PFSK-1 (cell line): ENCODE measurements around the gene AFDN.

ENCODE experiments used
- FOXP2 ChIP-seq: optimal IDR thresholded peaks from 2 replicates; pipeline ENCODE3; 2011; ENCODE audit warnings: borderline replicate concordance, control low read depth, inconsistent platforms; ENCODE audit not compliant: insufficient read depth; ENCODE audit errors: extremely low read length, extremely low read depth
- POLR2AphosphoS5 ChIP-seq: IDR thresholded peaks from 2 replicates; pipeline ENCODE4 v1.6.1; 2012; ENCODE audit warnings: low read depth, mild to moderate bottlenecking, control low read depth, low read length, moderate library complexity
- SIN3A ChIP-seq: IDR thresholded peaks from 2 replicates; pipeline ENCODE4 v1.6.1; 2012; ENCODE audit warnings: mild to moderate bottlenecking, low read length, moderate library complexity, borderline replicate concordance; ENCODE audit not compliant: insufficient read depth
- TAF1 ChIP-seq: IDR thresholded peaks from 2 replicates; pipeline ENCODE4 v1.6.1; 2012; ENCODE audit warnings: low read length, control low read depth, borderline replicate concordance; ENCODE audit not compliant: insufficient read depth
- TF ChIP-seq, protein P1 (sequence below), 2 experiments: IDR thresholded peaks; 2 replicates each; pipeline versions ENCODE4 v1.6.1 to v1.8.0; 2011 to 2012; ENCODE audit warnings: low read depth in 2 of 2, low read length in 2 of 2, control low read depth in 1 of 2, inconsistent platforms in 1 of 2, mild to moderate bottlenecking in 1 of 2, moderate library complexity in 1 of 2; ENCODE audit not compliant: insufficient read depth in 1 of 2

Gene AFDN

DNA sequence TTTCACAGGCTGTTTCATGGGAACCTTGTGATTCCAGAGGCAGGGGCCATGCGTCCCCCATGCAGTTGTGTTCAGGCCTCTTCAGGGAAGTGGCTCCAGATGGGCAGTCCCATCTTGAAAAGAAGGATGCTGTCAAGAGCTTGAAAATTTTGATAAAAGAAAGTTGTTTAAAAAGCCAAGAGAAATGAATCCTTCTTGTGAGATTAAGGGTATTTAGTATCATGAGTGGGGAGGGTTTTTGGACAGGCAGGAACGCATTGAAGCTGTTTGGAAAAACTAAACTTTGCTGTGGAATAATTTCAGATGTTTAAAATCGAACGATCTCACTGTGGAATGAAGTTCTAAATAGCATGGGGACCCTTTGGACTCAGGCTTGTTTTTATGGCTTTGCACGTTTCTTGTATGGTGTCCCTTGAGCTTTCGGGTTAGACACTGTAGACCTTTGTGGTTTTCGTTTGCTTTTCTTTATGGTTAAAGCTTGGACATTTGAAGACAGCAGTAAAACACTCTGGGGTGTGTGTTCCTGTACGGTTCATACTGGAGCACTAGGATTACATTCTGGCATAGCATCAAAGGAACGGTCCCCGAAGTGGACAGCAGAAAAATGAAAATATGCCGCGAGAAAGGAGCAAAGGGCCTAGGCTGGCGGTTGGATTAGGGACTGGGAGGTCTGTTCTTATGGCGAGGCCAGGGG, 188.9 kb downstream of the AFDN start:
- TF ChIP-seq SIN3A, result no peak
- TF ChIP-seq FOXP2, result no peak
- TF ChIP-seq POLR2AphosphoS5, result no peak
- no peak for TF ChIP-seq TAF1
- TF ChIP-seq, protein P1, sequence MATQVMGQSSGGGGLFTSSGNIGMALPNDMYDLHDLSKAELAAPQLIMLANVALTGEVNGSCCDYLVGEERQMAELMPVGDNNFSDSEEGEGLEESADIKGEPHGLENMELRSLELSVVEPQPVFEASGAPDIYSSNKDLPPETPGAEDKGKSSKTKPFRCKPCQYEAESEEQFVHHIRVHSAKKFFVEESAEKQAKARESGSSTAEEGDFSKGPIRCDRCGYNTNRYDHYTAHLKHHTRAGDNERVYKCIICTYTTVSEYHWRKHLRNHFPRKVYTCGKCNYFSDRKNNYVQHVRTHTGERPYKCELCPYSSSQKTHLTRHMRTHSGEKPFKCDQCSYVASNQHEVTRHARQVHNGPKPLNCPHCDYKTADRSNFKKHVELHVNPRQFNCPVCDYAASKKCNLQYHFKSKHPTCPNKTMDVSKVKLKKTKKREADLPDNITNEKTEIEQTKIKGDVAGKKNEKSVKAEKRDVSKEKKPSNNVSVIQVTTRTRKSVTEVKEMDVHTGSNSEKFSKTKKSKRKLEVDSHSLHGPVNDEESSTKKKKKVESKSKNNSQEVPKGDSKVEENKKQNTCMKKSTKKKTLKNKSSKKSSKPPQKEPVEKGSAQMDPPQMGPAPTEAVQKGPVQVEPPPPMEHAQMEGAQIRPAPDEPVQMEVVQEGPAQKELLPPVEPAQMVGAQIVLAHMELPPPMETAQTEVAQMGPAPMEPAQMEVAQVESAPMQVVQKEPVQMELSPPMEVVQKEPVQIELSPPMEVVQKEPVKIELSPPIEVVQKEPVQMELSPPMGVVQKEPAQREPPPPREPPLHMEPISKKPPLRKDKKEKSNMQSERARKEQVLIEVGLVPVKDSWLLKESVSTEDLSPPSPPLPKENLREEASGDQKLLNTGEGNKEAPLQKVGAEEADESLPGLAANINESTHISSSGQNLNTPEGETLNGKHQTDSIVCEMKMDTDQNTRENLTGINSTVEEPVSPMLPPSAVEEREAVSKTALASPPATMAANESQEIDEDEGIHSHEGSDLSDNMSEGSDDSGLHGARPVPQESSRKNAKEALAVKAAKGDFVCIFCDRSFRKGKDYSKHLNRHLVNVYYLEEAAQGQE (IDR thresholded peaks at IDR 0.05; ENCODE audit: insufficient read depth in 1 of 2, low read depth in 2 of 2, low read length in 2 of 2), result no peak

DNA sequence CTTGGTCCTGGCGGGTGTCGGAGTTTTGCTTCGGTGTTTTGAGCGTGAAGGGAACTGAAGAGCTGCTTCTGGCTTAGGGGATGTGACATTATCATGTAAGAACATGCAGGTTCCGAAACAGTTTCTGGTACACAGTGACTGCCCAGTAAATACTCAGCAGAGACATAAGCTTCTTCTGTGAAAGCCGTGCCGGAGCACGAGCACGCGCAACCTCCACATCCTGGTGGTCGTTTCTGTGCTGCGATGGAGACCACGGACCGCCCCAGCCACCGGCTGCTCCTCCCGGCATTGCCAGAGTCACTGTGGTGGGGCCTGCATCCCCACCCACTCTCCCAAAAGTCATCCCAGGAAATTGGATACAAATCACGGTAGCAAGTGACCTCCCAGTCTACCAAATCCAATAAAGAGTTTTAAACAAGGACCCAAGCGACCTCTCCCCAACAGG, 189.5 kb downstream of the AFDN start:
- TF ChIP-seq FOXP2 (no peak), TAF1 (no peak), SIN3A (no peak), POLR2AphosphoS5 (no peak)
- TF ChIP-seq, protein P1 (IDR thresholded peaks at IDR 0.05; ENCODE audit: insufficient read depth in 1 of 2, low read depth in 2 of 2, low read length in 2 of 2), result no peak

DNA sequence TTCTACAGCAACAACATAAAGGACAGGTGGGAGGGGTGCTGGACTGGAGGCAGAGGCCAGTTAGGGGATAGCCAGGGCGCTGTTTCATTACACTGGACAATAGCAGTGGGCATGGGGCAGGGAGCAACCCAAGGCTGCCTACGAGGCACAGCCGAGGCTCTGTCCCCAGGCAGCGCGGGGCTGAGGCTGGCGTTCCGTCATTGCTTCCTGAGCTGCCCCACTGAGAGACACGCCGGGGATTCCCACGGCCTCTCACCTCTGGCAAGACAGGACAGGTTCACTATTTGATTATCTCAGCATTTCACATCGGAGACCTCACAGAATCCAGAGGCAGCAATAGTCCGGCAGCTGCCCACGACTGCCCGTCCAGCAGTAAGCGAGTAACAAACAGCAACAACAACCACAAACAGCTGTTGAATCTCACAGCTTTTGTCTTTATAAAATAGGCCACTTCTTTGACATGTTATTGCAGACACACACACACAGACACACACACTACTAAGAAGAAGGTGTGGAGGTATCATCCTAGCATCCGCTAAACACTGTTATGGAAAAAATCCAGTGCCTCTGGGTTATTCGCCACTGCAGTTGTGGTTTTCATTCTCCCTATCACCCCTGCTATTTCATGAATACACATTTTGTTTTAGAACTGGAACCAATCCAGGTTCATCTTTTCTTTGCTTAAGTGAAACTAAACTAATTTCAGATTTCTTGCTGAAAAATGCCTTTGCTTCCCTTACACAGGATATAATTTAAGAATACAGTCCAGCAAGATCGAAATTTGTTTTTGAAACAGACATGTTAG, 190.2 kb downstream of the AFDN start:
- no peak for TF ChIP-seq FOXP2
- TF ChIP-seq, protein P1 (IDR thresholded peaks at IDR 0.05; ENCODE audit: insufficient read depth in 1 of 2, low read depth in 2 of 2, low read length in 2 of 2), result no peak
- no peak for TF ChIP-seq SIN3A
- no peak for TF ChIP-seq TAF1
- no peak for TF ChIP-seq POLR2AphosphoS5

DNA sequence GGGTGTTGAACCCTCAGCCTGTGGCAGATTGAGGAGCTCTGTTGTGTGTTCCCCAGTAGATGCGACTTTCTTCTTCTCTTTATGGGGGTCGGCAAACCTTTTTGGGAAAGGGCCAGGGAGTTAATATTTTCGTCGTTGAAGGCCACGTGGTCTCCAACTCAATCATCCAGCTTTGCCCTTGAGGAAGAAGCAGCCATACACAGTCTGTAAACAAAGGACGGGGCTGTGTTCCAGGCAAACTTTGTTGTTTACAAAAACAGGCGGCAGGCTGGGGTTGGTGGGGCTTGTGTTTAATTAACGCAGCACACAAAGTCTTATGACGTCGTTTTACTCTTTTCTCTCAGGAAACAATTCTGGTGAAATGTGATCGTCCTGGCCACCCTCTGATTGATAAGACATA, 190.9 kb downstream of the AFDN start:
- TF ChIP-seq, protein P1 (IDR thresholded peaks at IDR 0.05; ENCODE audit: insufficient read depth in 1 of 2, low read depth in 2 of 2, low read length in 2 of 2), result no peak
- TF ChIP-seq FOXP2, result no peak
- no peak for TF ChIP-seq POLR2AphosphoS5
- TF ChIP-seq TAF1, result no peak
- no peak for TF ChIP-seq SIN3A
